Fibroblast of the aortic adventitia (primary cell): ENCODE measurements around the gene ABCA9. TPM values are rescaled to one million over a fixed set of nuclear protein-coding genes. Genes with fewer than 3 reads are reported as not detected.

Experiments
- DNase-seq: peaks from one replicate; pipeline ENCODE4 v3.0.0-alpha.2; 2010; ENCODE audit warnings: low read depth
- H3K4me3 ChIP-seq: 2 replicates; pipeline ENCODE4 v1.5.1; 2011; ENCODE audit warnings: low read depth, mild to moderate bottlenecking, control low read depth, low read length, moderate library complexity
- total RNA-seq: library from RNA; depleted of rRNA; stranded (reverse); fragments of >200 nt; gene quantifications from 2 replicates; pipeline ENCODE4 v1.2.3, GENCODE V29; 2012; ENCODE audit warnings: low replicate concordance
- TF ChIP-seq, protein P1 (sequence below): IDR thresholded peaks from 2 replicates; pipeline ENCODE4 v1.5.1; 2011; ENCODE audit warnings: mild to moderate bottlenecking, low read length, control low read depth, inconsistent platforms; ENCODE audit not compliant: insufficient read depth

Gene ABCA9
- total RNA-seq, 1 donor: 122 TPM

DNA sequence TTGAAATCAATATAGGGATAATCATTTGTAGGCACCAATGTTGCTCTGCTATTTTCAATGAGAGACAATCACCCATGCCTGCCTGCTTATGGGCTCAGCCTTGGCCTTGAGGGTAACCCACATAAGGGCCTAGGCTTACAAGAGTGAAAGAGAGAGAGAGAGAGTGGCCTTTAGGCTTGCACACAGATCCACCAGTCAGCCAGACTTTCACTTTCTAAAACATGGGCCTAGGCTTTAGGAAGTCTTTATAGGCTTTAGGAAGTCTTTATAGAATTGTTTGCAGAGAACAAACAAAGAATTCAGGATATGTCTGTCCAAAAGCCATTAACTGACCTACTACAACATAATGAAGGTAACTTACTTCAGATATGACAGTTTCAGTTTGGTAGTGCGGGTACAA, 3.4 kb downstream of the ABCA9 start:
- DNase-seq: no peak
- TF ChIP-seq, protein P1, sequence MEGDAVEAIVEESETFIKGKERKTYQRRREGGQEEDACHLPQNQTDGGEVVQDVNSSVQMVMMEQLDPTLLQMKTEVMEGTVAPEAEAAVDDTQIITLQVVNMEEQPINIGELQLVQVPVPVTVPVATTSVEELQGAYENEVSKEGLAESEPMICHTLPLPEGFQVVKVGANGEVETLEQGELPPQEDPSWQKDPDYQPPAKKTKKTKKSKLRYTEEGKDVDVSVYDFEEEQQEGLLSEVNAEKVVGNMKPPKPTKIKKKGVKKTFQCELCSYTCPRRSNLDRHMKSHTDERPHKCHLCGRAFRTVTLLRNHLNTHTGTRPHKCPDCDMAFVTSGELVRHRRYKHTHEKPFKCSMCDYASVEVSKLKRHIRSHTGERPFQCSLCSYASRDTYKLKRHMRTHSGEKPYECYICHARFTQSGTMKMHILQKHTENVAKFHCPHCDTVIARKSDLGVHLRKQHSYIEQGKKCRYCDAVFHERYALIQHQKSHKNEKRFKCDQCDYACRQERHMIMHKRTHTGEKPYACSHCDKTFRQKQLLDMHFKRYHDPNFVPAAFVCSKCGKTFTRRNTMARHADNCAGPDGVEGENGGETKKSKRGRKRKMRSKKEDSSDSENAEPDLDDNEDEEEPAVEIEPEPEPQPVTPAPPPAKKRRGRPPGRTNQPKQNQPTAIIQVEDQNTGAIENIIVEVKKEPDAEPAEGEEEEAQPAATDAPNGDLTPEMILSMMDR: no peak
- no peak overlapping the region for H3K4me3 ChIP-seq

DNA sequence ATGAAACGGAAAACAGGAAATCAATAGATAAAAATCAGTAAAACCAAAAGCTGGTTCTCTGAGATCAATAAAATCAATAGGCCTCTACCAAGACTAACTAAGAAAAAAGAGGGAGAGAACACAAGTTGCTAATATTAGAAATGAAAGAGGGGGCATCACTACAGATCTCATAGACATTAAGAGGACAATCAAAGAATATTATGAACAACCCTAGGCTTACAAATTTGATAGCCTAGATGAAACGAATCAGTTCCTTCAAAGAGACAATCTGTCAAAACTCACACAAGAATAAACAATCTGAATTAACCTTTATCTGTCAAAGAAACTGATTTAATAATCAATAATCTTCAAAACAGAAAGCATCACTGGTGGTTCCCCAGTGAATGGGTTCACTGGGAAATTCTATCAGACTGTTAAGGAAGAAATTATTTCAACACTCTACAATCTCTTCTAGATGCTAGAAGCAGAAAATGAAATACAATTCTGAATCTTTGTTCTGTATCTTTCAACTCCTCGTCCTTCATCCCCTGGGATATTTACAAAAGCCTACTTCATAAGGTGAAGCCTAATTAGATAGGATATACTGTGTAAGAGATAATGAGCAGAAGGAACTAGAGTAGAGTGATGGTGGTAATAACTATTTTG, 4.4 kb downstream of the ABCA9 start:
- TF ChIP-seq, protein P1: no peak
- no peak overlapping the region for H3K4me3 ChIP-seq
- DNase-seq: no peak

DNA sequence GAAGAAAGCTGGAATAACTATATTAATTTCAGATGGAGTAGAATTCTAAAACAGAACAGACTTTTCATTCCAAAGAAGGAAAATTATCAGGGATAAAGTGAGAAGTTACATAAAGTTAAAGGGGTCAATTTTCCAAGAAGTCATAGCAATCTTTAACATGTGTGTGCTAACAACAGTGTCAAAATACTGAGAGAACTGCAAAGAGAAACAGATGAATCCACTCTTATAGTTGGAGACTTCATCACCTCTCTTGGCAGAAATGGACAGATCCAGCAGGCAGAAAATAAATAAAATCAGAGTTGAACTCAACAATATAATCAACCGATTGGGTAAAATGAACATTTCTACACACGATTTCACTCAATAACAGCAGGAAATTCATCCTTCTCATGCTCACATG, 5.4 kb downstream of the ABCA9 start:
- no peak for DNase-seq
- TF ChIP-seq, protein P1: no peak
- no peak overlapping the region for H3K4me3 ChIP-seq

DNA sequence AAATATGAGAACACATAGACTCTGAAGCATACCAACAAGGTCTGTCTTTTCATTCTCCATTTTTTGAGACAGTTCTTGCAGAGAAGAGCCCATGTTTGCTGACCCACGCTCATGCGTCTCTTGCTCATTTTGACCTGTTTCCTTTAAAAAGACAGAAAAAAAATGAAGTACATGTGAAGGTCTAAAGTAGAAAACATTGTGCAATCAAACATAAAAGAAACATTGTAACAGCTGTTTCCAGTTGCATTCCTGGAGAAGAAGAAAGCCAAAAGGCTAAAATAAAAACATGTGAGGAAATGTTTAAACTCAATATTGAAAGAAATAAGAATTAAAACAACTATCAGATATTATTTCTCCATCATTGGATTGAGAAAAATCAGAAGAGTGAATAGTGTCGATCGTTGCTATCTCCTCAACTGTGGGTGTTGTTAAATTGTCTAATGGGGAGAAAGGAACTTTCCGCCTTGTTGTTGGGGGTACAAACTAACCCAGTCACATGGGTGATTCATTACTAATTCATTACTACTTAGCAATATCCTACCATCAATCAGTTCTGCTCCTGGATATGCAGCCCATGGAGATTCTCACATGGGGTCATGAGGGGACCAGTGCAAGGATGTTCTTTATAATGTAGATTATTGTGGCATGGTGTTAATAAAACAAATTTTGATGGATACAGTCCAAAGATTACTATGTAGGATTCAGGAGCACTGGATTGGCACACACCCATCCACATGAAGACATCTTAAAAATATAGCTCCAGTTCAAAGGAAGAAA, 9.5 kb downstream of the ABCA9 start:
- TF ChIP-seq, protein P1: no peak
- H3K4me3 ChIP-seq: no peak overlapping the region
- DNase-seq: peak; percentile 90

DNA sequence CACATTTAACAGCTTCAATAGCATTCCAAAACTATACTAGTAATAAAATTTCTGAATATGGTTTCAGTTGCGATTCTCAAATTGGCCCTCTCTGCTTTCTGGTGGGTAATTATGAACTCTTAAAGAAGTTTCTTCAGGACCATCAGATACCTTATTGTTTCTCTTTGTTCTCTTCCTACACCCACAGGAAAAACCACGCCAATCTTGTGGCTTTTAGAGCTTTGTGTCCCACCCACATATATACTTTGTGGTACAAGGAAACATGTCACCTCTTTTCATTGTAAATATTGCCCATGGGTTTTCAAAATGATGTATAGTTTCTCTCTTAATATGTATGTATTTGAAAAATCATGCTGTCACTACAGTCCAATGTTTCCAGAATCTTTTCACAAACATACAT, 12.1 kb downstream of the ABCA9 start:
- TF ChIP-seq, protein P1: no peak
- no peak for DNase-seq
- no peak overlapping the region for H3K4me3 ChIP-seq

DNA sequence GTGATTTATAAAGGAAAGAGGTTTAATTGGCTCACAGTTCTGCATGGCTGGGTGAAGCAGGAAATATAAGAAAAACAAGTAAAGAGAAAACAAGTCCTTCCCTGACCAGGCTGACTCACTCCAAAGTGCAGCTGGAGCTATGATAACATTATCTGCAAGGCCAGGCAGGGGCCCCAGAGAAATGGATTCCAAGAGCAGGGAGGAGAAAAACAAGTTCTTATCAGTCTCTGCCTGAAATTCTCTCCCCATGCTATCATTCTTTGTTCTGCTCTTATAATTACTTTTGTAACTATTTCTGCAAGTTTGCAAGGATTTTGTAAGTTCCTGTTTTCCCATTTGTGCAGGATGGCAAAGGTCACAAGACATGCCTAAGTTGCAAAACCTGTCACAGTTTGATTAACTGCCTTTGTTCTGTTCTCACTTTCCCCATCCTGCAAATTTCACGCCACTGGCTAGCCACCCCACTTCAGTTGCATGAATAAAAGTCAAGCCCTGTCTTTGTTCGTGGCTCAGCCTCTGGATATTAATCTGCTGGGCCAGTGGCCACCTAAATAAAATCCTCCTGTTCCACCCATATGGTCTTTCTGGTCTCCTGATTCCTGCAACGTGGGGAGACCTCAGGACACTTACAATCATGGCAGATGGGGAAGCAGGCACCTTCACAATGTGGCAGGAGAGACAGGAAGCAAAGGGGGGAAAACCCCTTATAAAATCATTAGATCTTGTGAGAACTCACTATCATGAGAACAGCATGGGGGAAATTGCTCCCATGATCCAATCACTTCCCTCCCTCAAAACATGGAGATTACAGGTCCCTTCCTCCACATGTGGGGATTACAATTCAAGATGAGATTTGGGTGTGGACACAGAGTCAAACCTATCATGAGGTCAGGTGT, 13.1 kb downstream of the ABCA9 start:
- peak; percentile 100 for DNase-seq
- H3K4me3 ChIP-seq: no peak overlapping the region
- TF ChIP-seq, protein P1: no peak
